ENCODE measurements around the gene KDM1B. TPM values are rescaled to one million over a fixed set of nuclear protein-coding genes. Genes with fewer than 3 reads are reported as not detected.
A peak's percentile ranks its signal among the peaks of the same experiment; 100 is the strongest.

KDM1B gene
- total and polyA plus RNA-seq, 9 of the 15 experiments (the other 6 are each of a cell fraction or from before 2014, with no cell fraction given): 1.4 to 58.9 (median 36.3) TPM

DNA sequence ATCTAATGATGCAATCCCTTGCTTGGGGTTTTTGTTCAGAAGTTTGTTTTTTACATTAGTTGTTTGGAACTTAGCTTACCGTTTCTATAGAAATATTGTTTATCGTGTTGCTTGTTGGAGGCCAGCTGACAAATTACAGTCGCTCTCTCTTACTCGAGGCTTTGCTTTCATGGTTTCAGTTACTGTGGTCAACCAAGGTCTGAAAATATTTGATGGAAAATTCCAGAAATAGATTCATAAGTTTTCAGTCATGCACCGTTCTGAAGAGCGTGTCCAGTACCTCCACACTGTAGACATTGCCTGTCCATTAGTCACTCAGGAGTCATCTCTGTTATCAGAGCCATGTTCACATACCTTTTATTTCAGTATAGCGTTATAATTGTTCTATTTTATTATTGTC lies 61.2 kb downstream of the KDM1B start:
- Histone ChIP-seq H3K9me3 (replicated peaks; ENCODE audit: control insufficient read depth, insufficient read depth, low read depth, low read length) (no peaks in the 10 kb centered on the region), H3K4me1 (replicated peaks in 1 of 2; ENCODE audit: control insufficient read depth in 2 of 2, insufficient read depth in 2 of 2, low read length in 2 of 2) (no peaks in the 10 kb centered on the region), H2AFZ (ENCODE audit: low read depth, low read length) (no peak overlapping the region), H3K9ac (ENCODE audit: insufficient read depth in 1 of 2, low read depth in 2 of 2, low read length in 2 of 2) (no peak overlapping the region), H3K27me3 (ENCODE audit: control insufficient read depth in 2 of 2, insufficient read depth in 2 of 2, low read length in 2 of 2) (no peaks in the 10 kb centered on the region), H3K79me2 (ENCODE audit: control insufficient read depth, insufficient read depth, low read length) (no peaks in the 10 kb centered on the region), H3K4me2 (ENCODE audit: insufficient read depth, low read length) (no peak overlapping the region), H3K36me3 (ENCODE audit: control insufficient read depth, insufficient read depth, low read length) (peaks cover 63% of the 10 kb centered on the region; the same call in 2 of the 3 replicates), H3K9me1 (ENCODE audit: control insufficient read depth, insufficient read depth, low read length) (no peaks in the 10 kb centered on the region), H3K27ac (ENCODE audit: extremely low read depth, low read depth, low read length) (no peak overlapping the region), H4K20me1 (replicated peaks; ENCODE audit: control insufficient read depth, insufficient read depth, low read length) (0 out of 2 replicates have a peak, but pooled peaks cover 2% of the 10 kb centered on the region), H3K4me3 (no peak overlapping the region)
- ATAC-seq (no peak), DNase-seq (ENCODE audit: extremely low read depth in 1 of 4, low spot score in 3 of 4) (no peak), FAIRE-seq (no peak)
- in situ Hi-C loops (cut with MboI): no loop called here
- intact Hi-C loops (cut with micrococcal nuclease): no loop called here
- 90% methylated on average over 7 of the region's 7 CpGs for WGBS (ENCODE audit: insufficient coverage, low coverage, missing lambda C conversion rate)
- POLR2A ChIA-PET: no interaction called here
- BruUV-seq (replicated peaks): no TSS peak
- CTCF ChIA-PET (ENCODE audit: low intra/inter-chr PET ratio): interaction anchor here (0.6 kb wide), 1 partner anchor 14 kb away, joined by 3 read pairs; no protein-coding TSS in a partner anchor
- TF ChIP-seq, protein P1, sequence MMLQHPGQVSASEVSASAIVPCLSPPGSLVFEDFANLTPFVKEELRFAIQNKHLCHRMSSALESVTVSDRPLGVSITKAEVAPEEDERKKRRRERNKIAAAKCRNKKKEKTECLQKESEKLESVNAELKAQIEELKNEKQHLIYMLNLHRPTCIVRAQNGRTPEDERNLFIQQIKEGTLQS (IDR thresholded peaks at IDR 0.05): 0 out of 2 replicates have a peak, but pooled peaks have one; percentile 20
- TF ChIP-seq, protein P1 (CRISPR knock-in tag; conservative IDR thresholded peaks at IDR 0.05): no peak
- TF ChIP-seq NR2C2 (CRISPR knock-in tag; IDR thresholded peaks at IDR 0.05) (no peak), NR2C2 (tag; IDR thresholded peaks at IDR 0.05) (no peak)
- TF ChIP-seq, protein P2, sequence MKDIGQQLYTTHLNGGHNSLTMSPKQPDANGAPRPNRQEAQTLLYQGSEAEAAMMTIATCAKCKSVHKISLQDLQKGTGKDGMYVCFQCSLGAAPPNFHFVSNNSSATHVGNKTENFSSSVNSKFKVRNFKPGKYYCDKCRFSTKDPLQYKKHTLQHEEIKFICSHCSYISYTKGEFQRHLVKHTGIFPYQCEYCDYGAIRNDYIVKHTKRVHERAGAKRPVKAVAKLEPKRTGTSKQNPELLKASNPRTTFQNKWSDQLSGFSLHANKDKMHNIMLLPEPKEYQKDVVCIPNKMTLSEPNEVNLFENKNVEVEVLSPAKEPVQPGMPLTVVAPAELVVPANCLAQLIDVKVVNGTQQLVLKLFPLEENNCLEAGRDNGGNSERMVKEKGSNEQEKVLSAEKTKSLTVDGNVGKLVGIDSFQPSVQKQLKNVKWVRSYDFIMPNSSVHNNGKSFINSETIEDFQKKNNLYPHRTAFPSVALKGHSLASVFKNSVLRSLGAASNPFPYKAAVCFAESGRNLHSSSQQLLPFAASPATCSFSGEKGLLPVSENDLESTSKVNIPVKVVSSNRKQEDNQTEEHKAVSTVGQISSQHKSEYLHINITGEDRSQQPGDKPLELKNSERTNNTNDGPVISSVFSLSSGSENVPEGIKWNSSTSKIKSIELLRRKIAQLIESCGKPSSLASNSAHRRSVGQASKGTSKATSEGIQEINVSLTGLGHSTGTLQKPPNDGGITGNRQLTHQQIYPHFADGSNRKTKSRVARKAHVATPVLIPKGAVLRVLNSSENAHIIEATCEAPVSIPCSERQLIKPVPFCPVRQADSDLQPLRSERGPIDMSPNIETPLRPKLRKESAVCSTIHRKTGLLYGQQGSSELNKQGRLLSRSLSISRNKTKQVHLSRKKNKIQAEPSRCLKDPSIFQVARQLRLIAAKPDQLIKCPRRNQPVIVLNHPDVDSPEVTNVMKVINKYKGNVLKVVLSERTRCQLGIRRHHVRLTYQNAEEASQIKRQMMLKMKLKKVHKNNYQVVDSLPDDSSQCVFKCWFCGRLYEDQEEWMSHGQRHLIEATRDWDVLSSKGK (CRISPR knock-in tag; IDR thresholded peaks at IDR 0.05): no peak

Measured in K562 (cell line).